GM19438 (cell line): ENCODE data around the gene DDX20.

Experiments
- ATAC-seq: cut with Tn5 transposase; IDR thresholded peaks from one replicate; pipeline ENCODE4 v1.9.1; 2021; ENCODE audit warnings: low read depth; ENCODE audit not compliant: unreplicated experiment

The DDX20 gene

DNA sequence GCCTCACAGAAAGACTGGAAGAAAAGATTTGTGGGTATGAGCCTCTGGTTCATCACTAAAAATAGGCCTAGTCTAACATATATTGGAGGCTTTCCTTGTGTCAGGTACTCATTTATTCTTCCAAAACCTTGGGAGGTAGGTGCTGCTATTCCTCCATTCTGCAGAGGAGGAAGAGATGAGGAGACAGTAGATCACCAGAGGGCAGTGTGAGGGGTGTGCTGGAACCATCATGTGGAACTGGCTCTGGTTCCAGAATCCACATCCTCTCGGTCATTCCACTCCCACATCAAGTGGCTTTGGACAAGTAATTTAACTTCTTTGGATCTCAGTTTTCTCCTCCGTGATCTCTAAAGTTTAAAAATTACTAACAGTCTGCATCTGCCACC is 9.1 kb upstream of the DDX20 start:
- ATAC-seq, result no peak

DNA sequence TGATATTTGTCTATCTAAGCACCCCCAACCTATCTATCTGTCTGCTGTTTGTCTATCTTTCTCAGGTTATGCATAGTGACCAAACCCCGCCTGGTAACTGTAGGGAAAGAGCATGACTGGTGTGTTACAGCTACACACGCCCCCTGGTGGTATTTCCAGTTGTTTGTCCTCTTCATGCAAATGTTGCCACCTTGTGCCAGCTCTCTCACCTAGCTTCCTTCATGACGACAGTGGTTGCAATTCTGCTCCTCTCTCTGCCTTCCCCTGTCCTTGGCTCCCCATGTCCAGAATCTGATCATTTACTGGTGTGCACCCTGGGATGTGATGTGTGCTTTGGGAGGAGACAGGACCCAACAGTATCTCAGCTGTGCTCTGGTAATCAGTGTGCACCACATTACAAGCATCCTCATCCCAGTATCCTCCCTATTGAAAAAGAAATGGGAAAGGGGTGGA is 8.4 kb upstream of the DDX20 start:
- ATAC-seq, result no peak

GRCh38 chr1:111747947-111748346 is 7.8 kb upstream of the DDX20 start:
- ATAC-seq, result no peak

- ATAC-seq, result no peak
These were observed 6.1 kb upstream of the DDX20 start for GRCh38 chr1:111749628-111750027.

DNA sequence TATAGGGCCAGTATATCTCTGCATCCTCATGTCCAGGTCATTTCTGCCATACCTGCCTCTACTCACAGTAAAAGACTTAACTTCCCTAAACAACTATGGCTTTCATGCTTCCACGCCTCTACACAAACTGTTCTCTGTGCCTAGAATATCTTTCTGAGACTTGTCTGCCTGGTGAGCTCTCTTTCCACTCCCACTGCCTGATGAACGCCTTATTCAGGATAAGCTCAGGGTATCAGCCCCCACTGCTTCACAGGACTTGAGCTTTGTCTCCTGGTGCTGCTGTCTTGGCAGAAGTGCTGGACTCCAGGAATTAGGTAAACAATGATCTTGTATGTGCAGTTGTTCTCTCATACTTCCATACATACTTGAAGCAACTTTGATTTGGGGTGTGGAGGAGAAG is 4.8 kb upstream of the DDX20 start:
- ATAC-seq, result no peak

DNA sequence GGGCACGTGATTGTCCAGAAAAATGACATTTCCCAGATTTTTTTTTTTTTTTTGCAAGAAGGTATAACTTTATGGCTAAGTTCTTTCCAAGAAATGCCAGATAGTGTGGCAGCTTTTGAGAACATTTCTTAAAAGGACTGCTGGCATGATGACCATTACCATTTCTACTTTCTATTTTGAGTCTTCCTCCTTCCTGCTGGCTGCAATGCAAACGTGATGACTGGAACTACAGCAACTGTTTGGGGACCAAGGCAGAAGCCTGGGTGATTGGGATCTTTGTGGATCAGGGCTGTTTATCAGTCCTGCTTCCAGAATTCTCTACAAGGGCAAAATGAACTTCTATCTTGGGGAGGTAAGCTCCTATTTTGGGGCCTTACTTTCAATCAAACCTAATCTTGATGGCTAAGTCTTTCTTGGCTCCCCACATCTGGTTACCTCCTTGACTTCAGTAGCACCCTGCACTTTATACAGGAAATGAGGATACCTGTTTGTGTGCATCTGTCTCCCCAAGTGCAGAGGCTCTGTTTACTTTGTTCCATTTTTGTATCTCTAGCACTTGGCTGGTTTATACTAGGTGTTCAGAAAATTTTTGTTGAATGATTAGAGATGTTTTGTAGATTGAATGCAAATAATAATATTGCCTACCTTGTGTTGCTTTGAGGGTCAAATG is 3.7 kb upstream of the DDX20 start:
- ATAC-seq, result no peak

DNA sequence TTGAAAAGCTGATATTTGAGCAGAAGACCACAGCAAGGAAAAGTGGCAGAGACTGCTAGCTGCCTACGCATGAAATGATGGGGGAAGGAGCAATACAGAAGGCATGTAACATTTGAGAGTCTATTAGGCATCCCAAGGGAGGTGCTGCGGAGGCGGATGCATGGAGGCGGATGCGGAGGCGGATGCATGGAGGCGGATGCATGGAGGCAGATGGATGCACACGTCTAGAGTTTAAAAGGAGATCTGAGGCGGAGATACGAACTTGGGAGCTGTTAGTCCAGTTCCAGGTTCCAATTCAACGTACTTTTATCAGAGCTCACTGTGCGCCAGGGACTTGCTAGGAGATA is 744 bp upstream of the DDX20 start:
- peak; percentile 19 for ATAC-seq

GRCh38 chr1:111756124-111756513 is 418 bp downstream of the DDX20 start:
- ATAC-seq, result peak; percentile 10

- no peak for ATAC-seq
These were observed 2.7 kb downstream of the DDX20 start for GRCh38 chr1:111758373-111758772.

- no peak for ATAC-seq
These were observed 6.0 kb downstream of the DDX20 start for GRCh38 chr1:111761717-111762116.

GRCh38 chr1:111762332-111762731 is 6.6 kb downstream of the DDX20 start:
- no peak for ATAC-seq

GRCh38 chr1:111768023-111768422 is 12.3 kb downstream of the DDX20 start:
- ATAC-seq, result no peak

- ATAC-seq, result no peak
These were observed 12.9 kb downstream of the DDX20 start for GRCh38 chr1:111768625-111769024.

- ATAC-seq, result no peak
These were observed 13.9 kb downstream of the DDX20 start for GRCh38 chr1:111769517-111770146.

- no peak for ATAC-seq
These were observed 15.2 kb downstream of the DDX20 start for GRCh38 chr1:111770916-111771315.

DNA sequence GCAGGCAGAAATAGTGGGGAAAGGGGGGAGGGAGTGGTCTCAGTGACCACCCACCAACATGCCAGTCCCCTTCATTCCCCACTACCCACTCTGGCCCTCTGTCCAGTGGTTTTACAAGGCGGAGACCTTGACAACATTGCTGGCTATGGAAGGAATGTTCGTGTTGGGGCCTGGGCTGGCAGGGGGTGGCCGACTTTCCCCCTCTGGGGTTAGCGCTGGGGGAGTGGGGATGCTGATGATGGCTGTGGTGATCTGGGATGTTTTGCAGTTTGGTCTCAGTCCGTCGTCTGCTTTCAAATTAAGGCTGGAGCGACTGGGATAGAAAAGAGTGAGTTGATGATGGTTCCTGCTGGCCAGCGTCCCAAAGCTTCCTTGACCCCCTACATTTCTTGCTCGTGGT is 20.3 kb downstream of the DDX20 start:
- no peak for ATAC-seq

DNA sequence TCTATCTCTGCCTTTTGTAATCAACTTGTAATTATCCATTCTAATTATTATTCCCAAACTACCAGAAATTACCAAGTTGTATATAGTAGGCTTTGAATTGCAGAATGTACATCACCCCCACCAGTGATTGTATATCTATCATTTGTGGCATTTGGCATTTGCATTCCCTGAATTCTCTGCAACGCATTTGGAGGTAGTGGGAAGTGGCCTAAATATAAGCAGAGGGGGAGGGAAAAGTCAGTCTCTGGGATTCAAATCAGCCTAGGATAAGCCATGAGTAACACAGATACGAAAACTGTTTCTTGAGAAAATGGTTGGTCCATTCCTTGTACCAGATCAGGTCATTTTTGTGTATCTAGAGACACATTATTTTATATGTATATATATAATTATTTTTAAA is 20.7 kb downstream of the DDX20 start:
- no peak for ATAC-seq

GRCh38 chr1:111776861-111777260 is 21.2 kb downstream of the DDX20 start:
- ATAC-seq, result no peak

DNA sequence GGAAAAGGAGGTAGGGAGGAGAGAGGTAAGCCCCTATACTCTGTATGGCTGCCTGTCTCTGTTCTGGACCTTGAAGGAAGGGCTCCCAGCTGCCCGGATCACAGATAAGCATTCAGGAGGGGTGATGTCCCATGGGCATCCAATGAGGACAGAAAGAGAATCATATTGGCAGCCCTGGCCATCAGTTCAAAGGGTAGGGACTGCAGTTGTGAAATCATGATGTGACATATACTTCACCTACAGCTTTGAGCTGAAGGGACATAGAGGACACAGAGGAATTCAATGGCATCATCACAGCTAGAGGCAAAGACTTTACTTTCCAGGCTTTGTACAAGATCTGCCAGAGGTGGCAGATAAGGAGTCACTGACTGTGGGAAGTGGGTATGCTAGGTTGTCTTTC is 21.6 kb downstream of the DDX20 start:
- ATAC-seq, result no peak

GRCh38 chr1:111778066-111778465 is 22.4 kb downstream of the DDX20 start:
- no peak for ATAC-seq

- no peak for ATAC-seq
These were observed 22.9 kb downstream of the DDX20 start for GRCh38 chr1:111778541-111779051.

GRCh38 chr1:111779546-111779945 is 23.8 kb downstream of the DDX20 start:
- no peak for ATAC-seq
